Activated CD8-positive, alpha-beta T cell treated with anti-CD3 and anti-CD28 coated beads for 36 hours (primary cell): ENCODE results near the gene KCTD1. TPM values are rescaled to one million over a fixed set of nuclear protein-coding genes. Genes with fewer than 3 reads are reported as not detected.

Experiments
- ATAC-seq: fragments of 200-7000 bp; cut with Tn5 transposase; one replicate; pipeline ENCODE4 v1.10.0; 2021; ENCODE audit warnings: mild to moderate bottlenecking, moderate library complexity
- CTCF ChIA-PET: fragments of 350-600 bp; sonication (Branson Sonifier 250); formaldehyde crosslinking; loops from one replicate; lab custom pipeline; 2021; ENCODE audit warnings: antibody characterized with exemption; lab: Charles Lee
- POLR2A ChIA-PET: fragments of 350-600 bp; sonication (Branson Sonifier 250); formaldehyde crosslinking; loops from one replicate; lab custom pipeline; 2021; ENCODE audit warnings: antibody characterized with exemption; lab: Charles Lee
- DNase-seq: peaks from one replicate; pipeline ENCODE4 v3.0.0-alpha.2; 2020
- H3K27ac Mint-ChIP-seq: one replicate; pipeline ENCODE4 v1.8.0; 2021; ENCODE audit warnings: mild to moderate bottlenecking, mixed read lengths
- H3K27me3 Mint-ChIP-seq: one replicate; pipeline ENCODE4 v1.8.0; 2021; ENCODE audit warnings: mixed read lengths
- H3K36me3 Mint-ChIP-seq: one replicate; pipeline ENCODE4 v1.8.0; 2021; ENCODE audit warnings: low read depth, mixed read lengths
- H3K4me1 Mint-ChIP-seq: one replicate; pipeline ENCODE4 v1.8.0; 2021; ENCODE audit warnings: low read depth, mixed read lengths
- H3K4me3 Mint-ChIP-seq: one replicate; pipeline ENCODE4 v1.8.0; 2021; ENCODE audit warnings: mild to moderate bottlenecking, moderate library complexity, mixed read lengths
- H3K9me3 Mint-ChIP-seq: one replicate; pipeline ENCODE4 v1.8.0; 2021; ENCODE audit warnings: mixed read lengths
- CTCF ChIP-seq: fragments of 200-600 bp; IDR thresholded peaks from one replicate; pipeline ENCODE4 v1.8.0; 2022; ENCODE audit warnings: antibody characterized with exemption, mild to moderate bottlenecking
- intact Hi-C: fragments of 100-400 bp; cut with micrococcal nuclease; formaldehyde crosslinking; loops from one replicate; pipeline ENCODE4 v1.10.0; 2022
- total RNA-seq, 2 experiments: library from RNA; stranded (reverse); gene quantifications; one replicate each; pipeline ENCODE4 v1.2.3, GENCODE V29; 2021

KCTD1 gene
- total RNA-seq, 2 experiments from 2014 or later: 3.4 TPM

- intact Hi-C loops: no loop called here
- ATAC-seq: no peak
- peaks cover 9% of the 10 kb centered on the region for H3K36me3 Mint-ChIP-seq
- H3K4me1 Mint-ChIP-seq: peaks cover 29% of the 10 kb centered on the region
- no peak overlapping the region for H3K4me3 Mint-ChIP-seq
- TF ChIP-seq CTCF: no peak
- CTCF ChIA-PET: no interaction called here
- no peak for DNase-seq
- no peak overlapping the region for H3K27ac Mint-ChIP-seq
- H3K9me3 Mint-ChIP-seq: no peaks in the 10 kb centered on the region
- POLR2A ChIA-PET: no interaction called here
- H3K27me3 Mint-ChIP-seq: peaks cover 10% of the 10 kb centered on the region
Observed at GRCh38 chr18:26545335-26546123, 2.8 kb downstream of the KCTD1 start.

- Mint-ChIP-seq H3K27me3 (peaks cover 2% of the 10 kb centered on the region), H3K27ac (no peak overlapping the region), H3K36me3 (peaks cover 9% of the 10 kb centered on the region), H3K9me3 (no peaks in the 10 kb centered on the region), H3K4me1 (peaks cover 27% of the 10 kb centered on the region), H3K4me3 (no peak overlapping the region)
- no peak for TF ChIP-seq CTCF
- ChIA-PET CTCF (interaction anchor here (1.8 kb wide), 1 partner anchor 8 kb away, joined by 3 read pairs; no protein-coding TSS in a partner anchor), POLR2A (no interaction called here)
- ATAC-seq: no peak
- no peak for DNase-seq
- intact Hi-C loops: no loop called here
Observed at GRCh38 chr18:26544451-26544850, 3.9 kb downstream of the KCTD1 start.

GRCh38 chr18:26543373-26543772, 5.0 kb downstream of the KCTD1 start:
- Mint-ChIP-seq H3K4me3 (no peak overlapping the region), H3K9me3 (no peaks in the 10 kb centered on the region), H3K4me1 (peaks cover 27% of the 10 kb centered on the region), H3K27me3 (no peaks in the 10 kb centered on the region), H3K27ac (no peak overlapping the region), H3K36me3 (peaks cover 9% of the 10 kb centered on the region)
- ChIA-PET POLR2A (interaction anchor here (0.7 kb wide), 1 partner anchor 214 kb away, joined by 4 read pairs; no protein-coding TSS in a partner anchor), CTCF (interaction anchor here (1.8 kb wide), 1 partner anchor 9 kb away, joined by 3 read pairs; no protein-coding TSS in a partner anchor)
- intact Hi-C loops: no loop called here
- ATAC-seq: no peak
- TF ChIP-seq CTCF: no peak
- DNase-seq: no peak

GRCh38 chr18:26540043-26540628, 8.2 kb downstream of the KCTD1 start:
- ChIA-PET POLR2A (no interaction called here), CTCF (no interaction called here)
- intact Hi-C loops: no loop called here
- Mint-ChIP-seq H3K4me3 (no peak overlapping the region), H3K27me3 (no peaks in the 10 kb centered on the region), H3K27ac (no peak overlapping the region), H3K9me3 (no peaks in the 10 kb centered on the region), H3K4me1 (peaks cover 8% of the 10 kb centered on the region), H3K36me3 (no peaks in the 10 kb centered on the region)
- ATAC-seq: no peak
- no peak for DNase-seq
- TF ChIP-seq CTCF: no peak

- Mint-ChIP-seq H3K9me3 (no peaks in the 10 kb centered on the region), H3K4me3 (no peak overlapping the region), H3K27me3 (no peaks in the 10 kb centered on the region), H3K36me3 (no peaks in the 10 kb centered on the region), H3K4me1 (peaks cover 3% of the 10 kb centered on the region), H3K27ac (no peak overlapping the region)
- no peak for ATAC-seq
- no peak for DNase-seq
- POLR2A ChIA-PET: interaction anchor here (1.7 kb wide), 1 partner anchor 10 kb away, joined by 4 read pairs; the partner anchor contains the start of gene KCTD1
- CTCF ChIA-PET: no interaction called here
- TF ChIP-seq CTCF: no peak
- intact Hi-C loops: no loop called here
Observed at GRCh38 chr18:26538524-26538923, 9.8 kb downstream of the KCTD1 start.
